Middle frontal gyrus (tissue), 1 donor: ENCODE measurements around the gene MTHFSD.

Experiments used
- DNase-seq: peaks from one replicate; pipeline ENCODE4 v3.0.0-alpha.2; 2015; ENCODE audit warnings: low spot score; ENCODE audit errors: extremely low spot score

MTHFSD gene

GRCh38 chr16:86570558-86571529, 15.8 kb upstream of the MTHFSD start:
- DNase-seq: no peak

GRCh38 chr16:86569701-86570447, 14.8 kb upstream of the MTHFSD start:
- no peak for DNase-seq

GRCh38 chr16:86568677-86569623, 13.9 kb upstream of the MTHFSD start:
- no peak for DNase-seq

- no peak for DNase-seq
Observed at GRCh38 chr16:86567701-86568581, 12.9 kb upstream of the MTHFSD start.

- no peak for DNase-seq
Observed at GRCh38 chr16:86566966-86567700, 12.1 kb upstream of the MTHFSD start.

- no peak for DNase-seq
Observed at GRCh38 chr16:86566601-86566965, 11.5 kb upstream of the MTHFSD start, which contains the start of gene FOXC2. FOXC2 (plus strand) TSS chr16:86566829; CDS start chr16:86567336, 507 bp downstream.

- no peak for DNase-seq
Observed at GRCh38 chr16:86565644-86566511, 10.8 kb upstream of the MTHFSD start.

- no peak for DNase-seq
Observed at GRCh38 chr16:86565181-86565631, 10.2 kb upstream of the MTHFSD start.

GRCh38 chr16:86563469-86564345, 8.7 kb upstream of the MTHFSD start:
- peak; percentile 84 for DNase-seq

- DNase-seq: no peak
Observed at GRCh38 chr16:86562356-86562755, 7.3 kb upstream of the MTHFSD start.

GRCh38 chr16:86559802-86560305, 4.8 kb upstream of the MTHFSD start:
- no peak for DNase-seq

- no peak for DNase-seq
Observed at GRCh38 chr16:86558355-86559193, 3.5 kb upstream of the MTHFSD start.

GRCh38 chr16:86557587-86557986, 2.6 kb upstream of the MTHFSD start:
- DNase-seq: no peak

- DNase-seq: no peak
Observed at GRCh38 chr16:86556576-86556975, 1.5 kb upstream of the MTHFSD start.

- no peak for DNase-seq
Observed at GRCh38 chr16:86555704-86556075, 655 bp upstream of the MTHFSD start.

GRCh38 chr16:86554599-86554916, 477 bp downstream of the MTHFSD start:
- DNase-seq: no peak

- no peak for DNase-seq
Observed at GRCh38 chr16:86553356-86553755, 1.7 kb downstream of the MTHFSD start.
